Fibroblast of skin of left biceps (primary cell): ENCODE data around the gene HMGCL.
"Not testable (repeated sequence)": the region's sequence is repeated elsewhere in the genome, so short reads cannot be mapped to it uniquely, and the experiment has no call there.

Experiments used
- DNase-seq, 2 experiments: peaks; one replicate each; pipeline ENCODE4 v3.0.0-alpha.2; 2013; ENCODE audit warnings: low read depth in 2 of 2

The HMGCL gene

DNA sequence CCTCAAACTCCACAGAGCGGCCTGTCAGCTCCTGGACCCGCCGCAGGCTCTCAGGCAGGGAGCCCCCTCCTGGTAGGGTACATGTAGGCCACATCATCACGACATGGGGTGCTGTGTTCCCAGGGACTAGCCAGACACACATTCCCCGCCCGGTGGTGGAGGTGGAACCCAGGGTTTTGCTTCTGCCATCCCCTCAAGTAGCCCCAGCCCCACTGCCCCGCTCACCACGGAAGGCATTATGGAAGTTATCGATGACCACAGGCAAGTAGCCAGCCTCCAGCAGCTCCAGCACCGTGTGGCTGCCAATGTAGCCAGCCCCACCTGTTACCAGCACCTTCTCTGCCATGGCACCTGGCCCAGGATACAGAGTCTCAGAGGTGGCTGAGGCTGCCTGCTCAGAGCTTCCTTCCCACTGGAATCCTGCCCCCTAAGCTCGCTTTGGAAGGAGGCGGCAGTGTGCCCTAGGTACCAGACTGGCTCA, 26.5 kb downstream of the HMGCL start:
- no peak for DNase-seq

DNA sequence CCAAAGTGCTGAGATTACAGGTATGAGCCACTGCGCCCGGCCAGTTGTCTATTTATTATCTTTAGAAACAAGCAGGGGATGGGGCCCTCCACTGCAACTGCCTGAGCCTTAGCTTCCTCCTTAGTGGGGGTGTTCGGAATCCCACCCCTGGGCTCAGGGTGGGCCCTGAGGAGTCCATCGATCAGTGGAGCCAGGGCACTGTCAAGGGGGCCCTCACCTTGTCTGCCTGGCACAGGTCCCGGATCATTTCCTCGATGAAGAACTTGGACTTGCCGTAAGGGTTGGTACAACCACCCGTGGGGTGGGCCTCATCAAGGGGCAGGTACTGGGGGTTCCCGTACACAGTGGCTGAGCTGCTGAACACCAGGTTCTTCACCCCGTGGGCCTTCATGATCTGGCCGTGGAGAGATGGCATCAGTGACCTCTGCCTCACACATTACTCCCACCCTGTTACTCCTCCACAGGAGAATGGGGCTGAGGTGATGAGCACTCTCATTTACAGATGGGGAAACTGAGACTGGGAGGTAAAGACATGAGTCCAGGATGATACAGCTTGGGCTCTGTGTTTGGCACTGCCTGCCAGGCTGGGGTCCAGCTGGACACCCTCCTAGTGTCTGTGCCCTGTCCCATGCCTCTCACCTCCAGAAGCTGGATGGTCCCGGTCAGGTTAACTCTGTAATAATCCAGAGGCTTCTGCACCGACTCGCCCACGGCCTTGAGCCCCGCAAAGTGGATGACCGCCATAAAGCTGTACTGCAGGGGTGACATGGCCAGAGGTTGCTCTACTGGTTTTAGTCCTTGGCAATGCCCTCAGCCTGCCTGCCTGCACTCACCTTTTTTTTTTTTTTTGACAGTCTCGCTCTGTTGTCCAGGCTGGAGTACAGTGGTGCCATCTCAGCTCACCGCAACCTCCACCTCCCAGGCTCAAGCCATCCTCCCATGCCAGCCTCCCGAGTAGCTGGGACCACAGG, 27.5 kb downstream of the HMGCL start:
- DNase-seq = no peak

DNA sequence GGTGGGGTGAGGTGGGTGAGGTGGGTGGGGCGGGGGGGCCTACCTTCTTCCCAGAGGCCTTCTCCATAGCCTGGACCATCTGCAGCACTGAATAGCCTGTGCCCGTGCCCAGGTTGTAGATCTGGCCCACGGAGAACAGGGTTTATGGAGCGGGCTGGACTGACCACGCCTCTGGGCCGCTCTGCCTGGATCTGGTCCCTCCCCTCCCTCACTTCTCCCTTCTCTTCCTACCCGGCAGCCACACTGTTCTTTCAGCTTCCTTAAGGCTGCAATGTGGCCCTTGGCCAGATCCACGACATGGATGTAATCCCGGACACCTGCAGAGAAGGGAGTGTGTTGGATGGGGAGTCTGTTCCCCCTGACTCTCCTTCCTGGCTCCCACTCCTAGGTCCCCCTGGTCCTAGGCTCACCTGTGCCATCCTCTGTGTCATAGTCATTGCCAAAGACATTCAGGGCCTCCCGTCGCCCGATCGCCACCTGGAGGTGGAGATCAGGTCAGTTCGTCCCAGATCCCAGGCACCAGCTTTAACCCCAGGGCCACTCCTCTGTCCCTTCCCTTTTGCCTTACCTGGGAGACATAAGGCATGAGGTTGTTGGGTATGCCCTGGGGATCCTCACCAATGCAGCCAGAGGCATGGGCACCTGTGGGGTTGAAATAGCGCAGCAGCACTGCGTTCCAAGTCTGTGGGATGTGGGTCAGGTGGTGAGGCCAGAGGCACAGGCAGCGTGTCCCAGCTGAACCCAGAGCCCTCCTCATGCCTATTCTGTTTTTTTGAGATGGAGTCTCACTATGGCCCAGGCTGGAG, 28.6 kb downstream of the HMGCL start:
- no peak for DNase-seq

DNA sequence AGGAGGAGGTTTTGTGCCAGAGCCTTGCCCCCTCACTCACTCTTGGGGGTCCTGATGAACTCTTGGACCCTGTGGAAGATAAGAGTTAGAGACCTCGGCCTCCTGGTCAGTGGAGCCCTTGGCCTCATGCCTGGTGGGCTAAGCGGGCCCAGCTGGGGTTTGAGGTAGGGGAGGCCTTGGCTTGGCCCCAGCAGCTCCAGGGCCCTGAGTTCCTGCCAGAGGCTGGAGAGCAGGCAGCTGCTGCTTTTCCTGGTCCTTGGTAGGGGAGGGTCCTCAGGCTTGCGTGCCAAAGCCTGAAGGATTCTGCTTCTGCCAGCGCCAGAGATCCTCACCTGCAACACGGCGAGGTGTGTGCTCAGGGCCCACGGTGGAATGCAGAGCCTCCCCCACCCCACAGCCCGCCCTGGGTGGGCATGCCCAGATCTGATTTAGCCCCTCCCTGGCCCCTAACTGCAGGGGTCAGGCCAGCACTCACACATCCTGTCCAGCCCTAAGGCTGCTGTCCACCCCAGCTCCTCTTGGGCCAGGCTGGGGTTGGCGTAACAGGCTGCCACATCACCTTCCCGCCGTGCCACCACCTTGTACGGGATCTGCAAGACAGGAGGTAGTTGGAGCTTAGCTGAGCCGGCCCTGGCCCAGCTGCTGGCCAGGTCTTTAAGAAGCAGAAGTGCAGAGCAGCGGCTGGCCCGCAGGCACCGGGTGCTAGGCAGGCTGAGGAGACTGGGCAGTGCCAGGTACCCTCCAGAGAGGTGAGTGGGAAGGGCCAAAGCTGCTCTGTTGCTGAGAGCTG, 29.4 kb downstream of the HMGCL start:
- DNase-seq = no peak

DNA sequence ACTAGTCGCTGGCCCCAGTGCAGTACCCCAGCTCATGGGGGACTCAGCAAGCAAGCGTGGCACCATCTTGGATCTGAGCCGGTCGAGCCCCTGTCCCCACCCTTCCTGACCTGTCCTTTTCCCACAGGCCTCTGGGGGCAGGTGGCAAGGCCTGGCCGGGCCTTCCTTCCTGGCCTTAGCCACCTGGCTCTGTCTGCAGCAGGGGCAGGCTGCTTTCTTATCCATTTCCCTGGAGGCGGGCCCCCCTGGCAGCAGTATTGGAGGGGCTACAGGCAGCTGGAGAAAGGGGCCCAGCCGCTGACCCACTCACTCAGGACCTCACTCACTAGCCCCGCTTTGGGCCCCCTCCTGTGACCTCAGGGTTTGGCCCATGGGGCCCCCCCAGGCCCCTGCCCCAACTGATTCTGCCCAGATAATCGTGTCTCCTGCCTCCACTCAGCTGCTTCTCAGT, 30.5 kb downstream of the HMGCL start:
- DNase-seq = not testable (repeated sequence)

DNA sequence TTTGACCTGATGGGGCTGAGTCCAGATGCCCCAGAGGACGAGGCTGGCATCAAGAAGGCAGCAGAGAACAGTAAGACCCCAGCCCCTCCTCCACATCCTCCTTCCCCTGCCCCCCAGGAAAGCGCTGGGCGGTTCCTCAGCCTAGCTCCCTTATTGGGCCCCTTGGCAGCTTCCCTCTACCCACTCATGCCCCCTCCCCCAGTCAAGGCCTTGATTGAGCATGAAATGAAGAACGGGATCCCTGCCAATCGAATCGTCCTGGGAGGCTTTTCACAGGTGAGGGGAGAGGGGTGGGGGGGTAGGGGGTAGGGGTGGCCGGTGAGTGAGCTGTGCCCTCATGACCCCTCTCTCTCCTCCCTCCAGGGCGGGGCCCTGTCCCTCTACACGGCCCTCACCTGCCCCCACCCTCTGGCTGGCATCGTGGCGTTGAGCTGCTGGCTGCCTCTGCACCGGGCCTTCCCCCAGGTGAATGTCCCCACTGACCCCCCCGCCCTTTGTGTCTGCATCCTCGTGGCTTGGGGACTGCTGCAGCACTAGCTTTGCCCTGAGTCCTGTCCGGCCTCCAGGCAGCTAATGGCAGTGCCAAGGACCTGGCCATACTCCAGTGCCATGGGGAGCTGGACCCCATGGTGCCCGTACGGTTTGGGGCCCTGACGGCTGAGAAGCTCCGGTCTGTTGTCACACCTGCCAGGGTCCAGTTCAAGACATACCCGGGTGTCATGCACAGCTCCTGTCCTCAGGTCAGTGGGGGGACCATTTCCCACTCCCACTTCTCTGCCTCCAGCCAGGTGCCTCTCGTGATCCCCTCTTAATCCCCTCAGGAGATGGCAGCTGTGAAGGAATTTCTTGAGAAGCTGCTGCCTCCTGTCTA, 31.1 kb downstream of the HMGCL start:
- no peak for DNase-seq

DNA sequence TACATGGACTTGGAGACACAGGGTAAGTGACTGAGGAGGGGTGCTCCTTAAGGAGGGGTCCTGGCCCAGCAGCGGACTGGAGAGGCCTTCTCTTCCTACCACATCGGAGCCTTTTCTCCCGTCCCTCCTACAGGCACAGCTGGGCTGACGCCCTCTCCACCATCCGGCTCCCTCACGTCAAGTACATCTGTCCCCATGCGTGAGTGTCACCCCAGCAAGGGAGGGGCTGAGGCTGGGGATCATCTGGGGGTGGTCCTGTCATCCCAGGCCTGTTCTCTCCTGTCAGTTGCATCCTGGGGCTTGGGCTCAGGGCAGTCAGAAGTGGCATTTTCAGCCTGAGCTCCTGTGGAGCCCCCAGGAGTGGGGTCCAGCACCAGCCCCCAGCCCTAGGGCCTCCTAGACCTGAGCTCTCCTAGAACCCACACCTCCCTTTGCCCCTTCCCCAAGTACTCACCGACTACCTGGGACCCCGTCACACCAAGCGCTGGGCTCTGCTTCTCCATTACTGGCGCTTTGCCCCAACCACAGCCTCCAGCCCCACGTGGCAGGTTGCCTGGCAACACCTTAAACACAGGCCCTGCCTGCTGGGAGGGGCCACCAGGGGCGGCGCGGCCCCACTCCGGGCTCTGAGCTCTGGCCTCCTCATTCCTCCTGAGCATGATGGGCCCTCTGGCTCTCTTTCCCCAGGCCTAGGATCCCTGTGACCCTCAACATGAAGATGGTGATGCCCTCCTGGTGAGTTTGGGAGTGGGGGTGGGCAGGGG, 32.0 kb downstream of the HMGCL start:
- DNase-seq = no peak

DNA sequence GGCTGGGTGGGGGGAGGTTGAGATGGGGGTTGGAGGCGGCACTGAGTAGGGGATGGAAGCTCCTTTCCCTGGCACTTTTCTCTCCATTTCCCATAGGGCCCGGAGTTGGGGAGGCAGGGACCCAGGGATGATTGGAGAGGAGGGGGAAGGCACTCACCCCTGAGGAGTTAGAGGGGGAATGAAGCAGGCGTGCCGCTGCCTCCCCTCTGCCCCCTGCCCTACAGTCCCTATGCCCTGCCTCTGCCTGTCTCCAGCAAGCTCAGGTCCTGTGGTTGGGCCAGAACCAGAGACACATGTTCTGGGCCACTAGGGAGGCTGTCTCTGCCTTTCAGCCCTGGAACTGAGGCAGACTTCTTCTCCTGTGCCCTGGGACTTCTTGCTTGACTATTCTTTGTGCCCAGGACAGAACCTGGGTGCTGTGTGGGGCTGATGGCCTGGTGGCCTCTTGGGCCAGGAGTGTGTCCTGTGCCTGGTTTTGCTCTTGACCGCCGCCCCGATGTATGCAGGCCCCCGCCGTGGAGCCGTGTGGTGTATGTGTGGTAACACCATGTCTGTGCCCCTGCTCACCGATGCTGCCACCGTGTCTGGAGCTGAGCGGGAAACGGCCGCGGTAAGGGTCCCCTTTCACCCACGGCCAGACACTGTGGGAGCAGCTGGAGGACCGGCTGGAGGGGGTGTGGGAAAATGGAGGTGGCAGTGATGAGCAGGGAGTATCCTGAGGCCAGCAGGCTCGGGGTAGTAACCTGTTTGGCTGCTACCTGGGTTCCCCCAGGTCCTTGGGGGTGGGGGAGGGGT, 32.9 kb downstream of the HMGCL start:
- DNase-seq = no peak

DNA sequence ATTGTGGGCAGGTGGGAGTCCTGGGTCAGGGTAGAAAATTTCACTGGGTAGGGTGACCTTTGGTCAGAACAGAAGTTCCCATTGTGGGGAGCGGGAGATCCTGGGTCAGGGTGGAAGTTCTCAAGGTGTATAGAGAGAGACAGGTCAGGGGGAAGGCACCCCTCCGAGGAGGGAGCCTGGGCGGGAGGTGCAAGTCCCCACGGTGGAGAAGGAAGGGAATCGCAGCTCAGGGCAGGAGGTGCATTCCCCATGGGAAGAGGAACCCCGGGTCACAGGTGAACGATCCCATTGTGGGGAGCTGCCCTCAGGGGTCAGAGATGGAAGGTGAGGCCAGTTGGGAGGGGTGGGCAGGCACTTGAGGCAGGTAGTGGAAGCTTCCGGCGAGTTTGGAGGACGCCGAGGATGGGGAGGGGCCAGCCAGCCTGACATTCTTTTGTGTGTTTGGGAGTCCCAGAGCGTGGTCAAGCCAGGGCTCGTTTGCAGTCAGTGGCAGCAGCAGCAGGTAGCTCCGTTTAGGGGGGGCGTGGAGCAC, 33.6 kb downstream of the HMGCL start:
- DNase-seq = no peak

DNA sequence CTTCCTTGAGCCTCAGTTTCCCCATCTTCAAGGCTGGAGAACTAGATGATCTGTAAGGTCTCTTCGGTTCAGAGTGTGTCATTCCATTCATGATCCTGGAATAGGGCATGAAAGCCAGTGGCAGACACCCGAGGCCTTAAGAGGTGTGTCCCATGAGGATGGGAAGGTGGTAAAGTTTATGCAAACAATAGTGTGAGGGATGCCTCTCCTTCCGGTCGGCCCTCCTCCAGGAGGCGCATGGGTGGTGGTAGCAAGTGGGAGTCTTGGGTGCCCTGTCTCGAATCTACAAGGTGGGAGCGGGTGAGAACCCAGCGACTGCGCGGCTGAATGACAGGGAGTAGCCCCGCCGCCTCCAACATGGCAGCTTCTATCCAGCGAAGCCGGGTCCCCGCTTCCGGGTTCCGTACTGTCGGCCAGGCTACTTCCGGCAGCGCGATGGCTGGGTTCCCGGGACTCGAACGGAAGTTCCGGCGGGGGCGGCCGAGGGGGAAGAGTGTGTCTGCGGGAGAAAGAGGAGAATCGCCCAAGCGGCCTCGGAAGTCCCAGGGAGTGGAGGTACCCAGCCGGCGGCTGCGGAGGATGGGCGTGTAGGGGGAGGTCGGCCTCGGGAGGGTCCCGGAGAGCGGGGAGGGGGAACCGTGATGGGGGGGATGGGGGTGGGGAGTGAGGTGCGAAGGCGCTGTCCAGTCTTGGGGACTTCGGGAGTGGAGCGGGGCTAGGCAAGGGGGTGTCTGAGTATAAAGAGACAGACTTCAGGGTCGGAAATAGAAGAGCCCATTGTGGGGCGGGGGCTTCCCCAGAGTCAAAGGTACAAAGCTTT, 34.3 kb downstream of the HMGCL start, which contains the start of gene LYPLA2:
LYPLA2 (plus strand) TSS at position 450 of the 820 bp plus-strand sequence. CDS start 1,538 bp downstream, outside the sequence.
- peak; percentile 57 to 61 for DNase-seq

DNA sequence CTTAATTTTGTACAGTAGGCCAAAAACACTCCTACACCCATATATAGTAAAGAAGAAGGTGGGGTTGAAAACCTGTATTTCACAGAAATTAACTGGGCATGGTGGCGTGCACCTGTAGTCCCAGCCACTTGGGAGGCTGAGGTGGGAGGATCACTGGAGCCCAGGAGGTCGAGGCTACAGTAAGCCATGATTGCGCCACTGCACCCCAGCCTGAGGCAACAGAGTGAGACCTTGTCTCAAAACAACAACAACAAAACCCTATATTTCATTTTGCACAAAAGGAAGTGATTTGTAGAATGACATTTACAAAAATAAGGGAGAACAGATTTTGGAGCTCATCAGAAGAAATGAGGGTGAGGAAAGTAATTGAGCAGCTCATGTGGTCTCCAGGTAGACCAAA, 36.5 kb downstream of the HMGCL start:
- DNase-seq = no peak

DNA sequence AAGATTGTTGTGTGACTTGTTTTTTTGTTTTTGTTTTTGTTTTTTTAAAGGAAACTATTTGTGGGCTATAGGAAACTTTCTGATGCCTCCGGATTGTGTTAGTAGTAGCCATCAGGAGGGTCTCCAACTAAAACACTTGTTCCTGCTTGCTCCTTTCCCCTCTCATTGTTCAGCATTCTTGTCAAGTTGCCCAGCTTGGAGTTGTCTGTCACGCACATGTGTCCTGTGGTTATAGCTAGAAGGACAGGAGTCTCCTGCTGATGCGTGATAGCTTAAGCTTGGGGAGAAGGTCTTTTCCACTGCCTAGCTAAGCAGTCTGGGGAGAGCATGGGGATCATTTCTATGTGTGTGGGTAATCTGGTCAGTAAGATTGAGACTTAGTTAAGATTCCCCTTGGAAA, 37.5 kb downstream of the HMGCL start:
- no peak for DNase-seq

DNA sequence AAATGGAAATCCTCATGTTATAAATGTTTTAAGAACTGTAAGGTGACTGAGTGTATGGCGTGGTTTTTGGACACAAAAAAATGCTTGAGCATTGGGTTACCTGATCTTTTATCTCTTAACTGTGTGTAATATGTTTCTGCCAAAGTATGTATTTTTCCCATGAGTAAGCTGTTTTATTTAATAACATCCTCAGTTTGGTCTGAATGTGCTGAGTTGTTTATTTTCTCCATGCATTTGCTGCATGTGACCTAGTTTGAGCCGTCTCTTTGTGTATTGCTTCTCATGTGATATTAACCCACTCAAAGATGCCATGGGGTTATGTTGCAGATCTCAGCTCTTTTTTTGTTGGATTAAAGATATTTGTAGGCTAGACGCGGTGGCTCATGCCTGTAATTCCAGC, 40.4 kb downstream of the HMGCL start:
- DNase-seq = no peak

DNA sequence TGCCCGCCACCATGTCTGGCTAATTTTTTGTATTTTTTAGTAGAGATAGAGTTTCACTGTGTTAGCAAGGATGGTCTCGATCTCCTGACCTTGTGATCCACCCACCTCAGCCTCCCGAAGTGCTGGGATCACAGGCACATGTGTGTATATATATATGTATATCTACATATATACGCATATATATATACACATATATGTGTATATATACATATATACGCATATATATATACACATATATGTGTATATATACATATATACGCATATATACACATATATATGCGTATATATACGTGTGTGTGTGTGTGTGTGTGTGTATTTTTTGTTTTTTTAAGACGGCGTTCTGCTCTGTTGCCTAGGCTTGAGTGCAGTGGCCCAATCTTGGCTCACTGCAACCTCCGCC, 42.1 kb downstream of the HMGCL start:
- DNase-seq = not testable (repeated sequence)

DNA sequence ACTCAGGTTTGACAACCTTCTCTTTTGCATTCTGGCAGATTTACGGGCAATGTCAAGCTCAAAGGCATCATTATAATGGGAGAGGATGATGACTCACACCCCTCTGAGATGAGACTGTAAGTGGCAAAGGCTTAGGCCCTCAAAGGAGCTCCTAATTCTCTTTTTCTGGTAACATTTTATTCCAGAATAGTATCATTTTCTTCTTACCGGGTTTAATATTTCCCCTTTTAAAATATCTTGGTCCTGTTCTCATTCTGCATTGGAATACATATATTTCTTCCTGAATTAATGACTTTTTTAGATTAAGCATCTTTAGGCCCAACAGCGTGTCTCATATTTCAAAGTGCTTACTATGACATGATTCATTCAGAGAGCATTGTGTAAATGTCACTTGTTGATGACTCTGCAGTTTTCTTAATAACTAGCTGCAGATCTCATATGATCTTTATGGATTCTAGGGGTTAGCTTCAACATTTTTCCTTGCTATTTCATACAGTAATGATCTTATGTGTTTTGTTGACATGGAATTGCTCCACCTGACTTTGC, 45.3 kb downstream of the HMGCL start:
- DNase-seq = peak in 1 of 2 experiments; percentile 19

DNA sequence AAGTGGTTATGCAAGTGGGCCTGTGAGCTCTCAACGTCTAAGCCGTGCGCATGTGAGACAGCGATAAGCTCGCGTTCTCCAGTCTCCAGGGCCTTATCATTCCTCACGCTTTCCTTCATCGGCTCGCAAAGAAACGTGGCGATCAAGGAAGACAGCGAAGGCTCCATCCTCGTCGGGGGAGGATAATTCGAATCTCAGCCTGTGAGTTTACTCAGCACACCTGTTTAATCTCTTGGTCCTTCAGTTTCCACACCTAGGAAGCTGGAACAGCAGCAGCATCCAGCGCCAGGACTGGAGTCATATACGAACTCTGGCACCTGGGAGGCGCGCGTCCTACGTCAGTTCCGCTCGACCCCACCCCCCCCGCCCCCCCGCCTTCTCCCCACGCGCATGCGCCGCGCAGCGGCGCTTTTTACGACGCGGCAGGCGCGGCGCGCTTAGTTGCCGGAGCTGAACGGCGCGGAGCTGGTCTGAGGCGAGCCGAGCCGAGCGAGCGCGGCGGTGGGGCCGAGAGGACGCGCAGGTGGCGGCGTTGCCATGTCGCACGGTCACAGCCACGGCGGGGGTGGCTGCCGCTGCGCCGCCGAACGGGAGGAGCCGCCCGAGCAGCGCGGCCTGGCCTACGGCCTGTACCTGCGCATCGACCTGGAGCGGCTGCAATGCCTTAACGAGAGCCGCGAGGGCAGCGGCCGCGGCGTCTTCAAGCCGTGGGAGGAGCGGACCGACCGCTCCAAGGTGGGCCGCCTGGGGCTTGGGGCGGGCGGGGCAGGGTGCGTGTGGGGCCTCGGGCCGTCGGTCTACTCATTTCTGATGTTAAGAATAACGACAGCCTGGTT, 47.0 kb downstream of the HMGCL start, which contains the start of gene PITHD1:
PITHD1 (plus strand) TSS at position 440 of the 836 bp plus-strand sequence; CDS start at position 538, 98 bp downstream.
- peak; percentile 41 to 44 for DNase-seq
